NCI-H82 treated with DMSO at 0.1 percent for 48 hours (cell line): Measurements from ENCODE around the gene FBXL16.

Experiments
- DNase-seq: peaks from one replicate; lab custom pipeline; 2025; ENCODE audit not compliant: unreplicated experiment; lab: John Stamatoyannopoulos, UW

Gene FBXL16

DNA sequence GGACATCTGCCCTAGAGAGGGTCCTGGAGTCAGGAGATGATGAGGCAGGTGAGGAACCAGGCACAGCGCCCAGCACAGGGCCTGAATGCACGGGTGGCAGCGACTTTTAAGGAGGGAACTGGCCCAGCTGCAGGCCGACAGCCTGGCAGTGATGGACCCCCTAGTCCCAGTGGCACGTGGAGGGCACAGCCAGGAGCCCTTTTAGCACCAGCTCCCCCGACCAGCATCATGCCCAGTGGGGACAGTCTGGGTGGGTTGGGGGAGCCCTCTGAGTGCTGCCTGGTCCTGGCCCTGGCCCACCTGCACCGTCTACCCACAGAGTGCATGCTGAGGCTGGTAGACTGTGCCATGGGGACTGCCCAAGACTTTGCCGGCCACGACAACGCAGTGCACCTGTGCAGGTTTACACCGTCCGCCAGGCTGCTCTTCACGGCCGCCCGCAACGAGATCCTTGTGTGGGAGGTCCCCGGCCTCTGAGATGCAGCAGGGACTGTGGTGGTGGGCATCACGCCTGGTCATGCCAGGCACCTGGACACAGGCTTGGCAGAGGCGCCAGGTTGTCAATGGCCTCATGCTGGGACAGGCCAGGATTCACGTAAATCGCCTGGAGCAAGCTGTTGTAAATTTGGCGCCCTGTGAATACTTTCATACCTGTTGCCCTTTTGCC lies 38.4 kb downstream of the FBXL16 start:
- no peak for DNase-seq

DNA sequence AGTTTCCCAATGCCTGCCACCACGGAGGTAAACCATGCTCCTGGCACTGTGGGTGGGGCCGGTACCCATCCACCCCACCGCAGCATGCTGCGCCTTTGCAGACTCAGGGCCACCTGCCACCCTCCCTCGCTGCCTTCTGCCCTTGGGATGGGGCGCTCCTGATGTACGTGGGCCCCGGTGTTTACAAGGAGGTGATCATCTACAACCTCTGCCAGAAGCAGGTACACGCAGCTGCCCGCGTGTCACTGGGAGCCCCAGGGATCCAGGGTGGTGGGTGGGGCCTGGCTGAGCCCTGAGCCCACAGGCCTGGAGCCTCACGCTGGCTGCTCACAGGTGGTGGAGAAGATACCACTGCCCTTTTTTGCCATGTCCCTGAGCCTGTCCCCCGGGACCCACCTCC lies 39.0 kb downstream of the FBXL16 start:
- DNase-seq = no peak

GRCh38 chr16:662597-662996 lies 43.0 kb downstream of the FBXL16 start:
- DNase-seq = no peak

- no peak for DNase-seq
These were observed 43.5 kb downstream of the FBXL16 start for GRCh38 chr16:662095-662494.

DNA sequence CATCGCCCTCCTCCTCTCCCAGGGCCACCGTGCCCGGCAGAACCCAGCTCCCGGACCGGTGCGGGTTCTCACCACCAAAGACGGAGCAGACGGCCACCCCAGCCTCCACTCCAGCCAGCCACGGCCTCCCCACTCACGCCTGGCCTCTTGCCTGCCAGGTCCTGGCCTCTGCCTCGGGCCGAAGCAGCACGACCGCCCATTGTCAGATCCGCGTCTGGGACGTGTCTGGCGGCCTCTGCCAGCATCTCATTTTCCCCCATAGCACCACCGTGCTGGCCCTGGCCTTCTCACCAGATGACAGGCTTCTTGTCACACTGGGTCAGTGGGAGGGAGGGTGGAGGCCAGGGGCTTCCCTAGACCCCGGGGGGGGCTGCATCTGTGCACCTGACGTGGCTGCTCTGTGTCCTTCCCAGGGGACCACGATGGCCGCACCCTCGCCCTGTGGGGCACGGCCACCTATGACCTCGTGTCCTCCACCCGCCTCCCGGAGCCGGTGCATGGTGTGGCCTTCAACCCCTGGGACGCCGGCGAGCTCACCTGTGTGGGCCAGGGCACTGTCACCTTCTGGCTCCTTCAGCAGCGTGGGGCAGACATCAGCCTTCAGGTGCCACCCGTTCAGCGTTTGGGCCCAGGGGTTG lies 44.3 kb downstream of the FBXL16 start:
- DNase-seq = no peak

- peak; percentile 86 for DNase-seq
These were observed 45.0 kb downstream of the FBXL16 start for GRCh38 chr16:660459-661183.

- no peak for DNase-seq
These were observed 45.5 kb downstream of the FBXL16 start for GRCh38 chr16:660132-660458.

GRCh38 chr16:659618-660017 lies 46.0 kb downstream of the FBXL16 start:
- DNase-seq = no peak

GRCh38 chr16:658679-659571 lies 46.7 kb downstream of the FBXL16 start:
- DNase-seq = no peak

GRCh38 chr16:657487-657886 lies 48.1 kb downstream of the FBXL16 start:
- no peak for DNase-seq

DNA sequence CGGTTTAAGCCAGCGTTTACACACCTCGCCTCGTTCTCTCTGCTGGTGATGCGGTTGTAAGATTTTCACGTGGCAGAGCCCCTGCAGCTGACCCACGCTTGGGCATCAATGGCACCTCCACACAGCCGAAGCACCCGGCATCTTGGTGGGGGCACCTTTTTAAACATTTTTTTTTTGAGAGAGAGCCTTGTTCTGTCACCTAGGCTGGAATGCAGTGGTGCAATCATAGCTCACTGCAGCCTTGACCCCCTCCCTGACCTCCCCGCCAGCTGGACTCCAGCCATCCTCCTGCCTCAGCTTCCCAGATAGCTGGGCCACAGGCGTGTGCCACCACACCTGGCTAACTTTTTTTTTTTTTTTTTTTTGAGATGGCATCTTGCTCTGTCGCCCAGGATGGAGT lies 51.6 kb downstream of the FBXL16 start:
- DNase-seq = no peak

DNA sequence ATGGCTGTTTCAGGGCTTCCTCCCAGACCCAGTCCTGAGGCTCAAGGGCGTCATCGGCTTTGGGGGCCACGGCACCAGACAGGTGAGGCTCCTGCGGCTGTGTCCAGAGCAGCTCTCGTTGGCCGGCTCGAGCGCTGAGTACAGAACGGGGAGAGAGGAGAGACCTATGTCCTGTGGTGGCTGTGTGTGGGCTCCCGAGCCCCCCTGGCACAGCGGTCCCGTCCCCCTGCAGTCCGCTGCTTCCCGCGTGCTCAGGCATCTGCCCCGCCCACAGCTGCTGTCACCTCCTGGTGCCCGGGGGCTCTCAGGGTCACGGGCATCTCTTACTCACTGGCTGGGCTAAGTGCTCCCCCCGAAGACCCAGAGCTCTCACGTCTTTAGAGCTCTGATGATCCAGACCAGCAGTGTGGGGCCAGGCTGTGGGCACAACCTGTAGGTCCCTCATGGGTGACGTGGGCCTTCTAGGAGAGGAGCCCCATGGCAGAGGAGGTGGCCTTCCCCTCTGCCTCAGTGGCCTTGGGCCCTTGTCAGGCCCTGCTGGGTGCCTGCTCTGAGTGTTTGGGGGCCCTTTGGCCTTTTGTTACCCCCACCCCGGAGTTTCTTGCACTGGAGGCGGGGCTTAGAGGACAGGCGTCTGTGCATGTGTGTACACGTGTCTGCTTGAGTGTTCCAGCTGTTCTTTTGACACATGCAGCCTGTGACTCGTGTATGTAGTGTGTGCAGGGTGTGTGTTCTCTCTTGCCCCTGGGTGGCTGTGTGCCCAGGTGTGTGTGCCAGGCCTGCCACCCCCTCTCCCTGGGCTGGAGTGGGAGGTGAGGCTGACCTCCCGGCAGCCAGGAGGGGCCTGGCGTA lies 52.9 kb downstream of the FBXL16 start:
- DNase-seq = no peak

DNA sequence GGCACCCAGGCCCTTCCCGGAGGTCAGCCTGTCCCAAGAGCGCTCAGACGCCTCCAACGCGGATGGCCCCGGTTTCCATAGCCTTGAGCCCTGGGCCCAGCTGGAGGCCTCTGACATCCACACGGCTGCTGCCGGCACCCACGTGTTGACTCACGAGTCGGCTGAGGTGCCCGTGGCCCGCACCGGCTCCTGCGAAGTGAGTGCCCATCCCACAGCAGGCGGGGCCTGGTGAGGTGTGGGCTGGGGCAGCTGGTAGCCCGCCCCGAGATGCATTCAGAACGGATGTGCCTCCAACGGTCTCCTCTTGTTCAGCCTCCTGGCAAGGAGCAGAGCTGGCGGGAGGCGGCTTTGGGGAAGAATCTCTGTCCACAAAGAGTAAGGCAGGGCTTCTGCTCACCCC lies 53.8 kb downstream of the FBXL16 start:
- no peak for DNase-seq

DNA sequence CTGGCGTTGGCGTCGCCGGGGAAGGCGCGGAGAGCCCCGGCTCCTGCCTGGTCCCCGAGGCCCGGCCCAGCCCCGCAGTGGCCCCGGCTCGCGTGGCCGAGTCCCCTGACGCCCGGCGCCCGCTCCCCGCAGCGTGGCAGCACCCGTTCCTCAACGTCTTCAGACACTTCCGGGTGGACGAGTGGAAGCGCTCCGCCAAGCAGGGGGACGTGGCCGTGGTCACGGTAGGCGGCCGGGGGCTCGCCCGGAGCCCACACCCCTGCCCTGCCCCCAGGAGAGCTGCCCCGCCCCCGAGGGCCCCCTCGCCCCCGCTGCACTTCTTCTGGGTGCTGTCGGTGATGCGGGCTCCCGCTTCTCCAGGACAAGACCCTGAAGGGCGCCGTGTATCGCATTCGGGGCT lies 56.0 kb downstream of the FBXL16 start:
- no peak for DNase-seq

DNA sequence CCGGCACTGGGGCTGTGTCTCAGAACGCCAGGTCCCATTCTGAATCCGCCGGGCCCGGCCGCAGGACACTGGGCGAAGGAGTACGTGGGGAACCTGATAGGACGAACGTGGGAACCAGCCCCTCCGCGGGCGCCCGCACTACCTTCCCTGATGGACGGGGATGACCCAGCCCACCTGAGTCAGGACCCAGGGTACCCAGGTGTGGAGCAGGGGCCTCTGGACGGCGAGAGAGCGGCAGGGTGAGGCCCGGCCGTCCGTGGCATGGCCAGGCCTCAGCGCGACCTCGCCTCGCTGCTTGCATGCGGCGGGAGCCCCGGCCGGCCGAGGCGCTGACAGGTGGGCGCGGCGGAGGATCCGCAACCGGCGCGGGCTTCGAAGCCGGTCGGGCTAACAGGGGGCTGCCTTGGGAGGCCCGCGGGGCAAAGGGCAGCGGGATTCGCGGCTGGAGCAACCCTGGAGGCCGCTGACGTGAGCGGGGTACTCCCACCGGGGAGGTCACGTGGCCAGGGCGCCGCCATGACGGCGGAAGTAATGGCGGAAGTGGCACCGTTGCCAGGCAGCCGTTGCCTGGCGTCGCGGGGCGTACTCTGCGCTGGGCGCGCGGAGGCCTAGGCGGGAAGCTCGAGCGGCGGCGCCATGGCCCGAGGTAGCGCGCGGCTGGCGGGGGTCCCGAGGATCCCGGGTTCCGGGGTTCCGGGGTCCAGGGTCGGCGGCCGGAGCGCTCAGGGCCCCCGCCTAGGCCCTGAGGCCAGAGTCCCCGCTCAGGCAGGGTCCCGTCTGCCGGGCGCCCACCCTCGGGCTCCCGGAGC lies 56.6 kb downstream of the FBXL16 start, which contains the start of gene WDR90:
TSS of gene WDR90 (plus strand) at position 585 of the 809 bp plus-strand sequence. CDS start at position 637, 52 bp downstream.
- DNase-seq = peak; percentile 56

GRCh38 chr16:648071-648780 lies 57.4 kb downstream of the FBXL16 start:
- peak; percentile 14 for DNase-seq

- no peak for DNase-seq
These were observed 58.3 kb downstream of the FBXL16 start for GRCh38 chr16:647173-647902.

- no peak for DNase-seq
These were observed 58.9 kb downstream of the FBXL16 start for GRCh38 chr16:646679-647172.
